Kidney (tissue), 14 donors: ENCODE data around the gene SCAMP5. TPM values are rescaled to one million over a fixed set of nuclear protein-coding genes. Genes with fewer than 3 reads are reported as not detected.

Experiments
- DNase-seq, 5 donors: peaks; one replicate each; pipeline ENCODE4 v3.0.0-alpha.2; 2013 to 2020
- FAIRE-seq: peaks from 2 replicates; lab custom pipeline; 2012; peaks lifted over from hg19 to GRCh38; lab: Jason Lieb, UNC
- H3K27ac ChIP-seq, 2 donors: one replicate each; pipeline ENCODE4 v1.7.0; 2013; ENCODE audit warnings: low read depth in 2 of 2, low read length in 2 of 2, inconsistent platforms in 1 of 2
- H3K27me3 ChIP-seq: one replicate; pipeline ENCODE4 v1.7.1; 2013; ENCODE audit warnings: low read length, inconsistent platforms; ENCODE audit not compliant: control insufficient read depth, insufficient read depth
- H3K36me3 ChIP-seq, 3 donors: one replicate each; pipeline versions ENCODE4 v1.7.0 to v1.7.1; 2013; ENCODE audit warnings: low read length in 3 of 3, control low read depth in 1 of 3, inconsistent platforms in 1 of 3; ENCODE audit not compliant: insufficient read depth in 3 of 3, control insufficient read depth in 2 of 3
- H3K4me1 ChIP-seq, 3 donors: one replicate each; pipeline versions ENCODE4 v1.7.0 to v1.7.1; 2013; ENCODE audit warnings: low read length in 3 of 3, inconsistent platforms in 1 of 3, low read depth in 1 of 3; ENCODE audit not compliant: control insufficient read depth in 2 of 3, insufficient read depth in 2 of 3
- H3K4me3 ChIP-seq, 3 donors: one replicate each; pipeline versions ENCODE4 v1.7.0 to v1.8.1; 2013; ENCODE audit warnings: low read length in 3 of 3, control low read depth in 1 of 3, inconsistent platforms in 1 of 3
- H3K9ac ChIP-seq, 3 donors: one replicate each; pipeline versions ENCODE4 v1.7.0 to v1.7.1; 2013; ENCODE audit warnings: low read length in 3 of 3, control low read depth in 1 of 3, inconsistent platforms in 1 of 3
- H3K9me3 ChIP-seq, 3 donors: one replicate each; pipeline versions ENCODE4 v1.7.0 to v1.7.1; 2013; ENCODE audit warnings: low read length in 3 of 3, control low read depth in 1 of 3, inconsistent platforms in 1 of 3; ENCODE audit not compliant: control insufficient read depth in 2 of 3, insufficient read depth in 1 of 3
- intact Hi-C: fragments of 100-400 bp; cut with DNase I; formaldehyde crosslinking; loops from one replicate; pipeline ENCODE4 v1.11.1; 2022
- polyA plus RNA-seq: library from polyadenylated mRNA; stranded (reverse); fragments of 350-450 nt; fragmentation: Illumina TruSeq; extraction: RNeasy Lipid Tissue Mini Kit (QIAGEN cat#74804); gene quantifications from one replicate; pipeline ENCODE4 v1.2.3, GENCODE V29; 2014; ENCODE audit warnings: low read depth, low replicate concordance; ENCODE audit not compliant: insufficient read depth
- total RNA-seq: library from RNA; stranded (reverse); fragmentation: NEBNext Ultra II Directional; extraction: Animal tissue kit (Norgen Biotek cat#: 25700); gene quantifications from one replicate; pipeline ENCODE4 v1.2.1, GENCODE V29; 2021
- TF ChIP-seq, protein P1 (sequence below): IDR thresholded peaks from 3 replicates; pipeline ENCODE4 v1.5.1; 2012; ENCODE audit warnings: mild to moderate bottlenecking, moderate library complexity, borderline replicate concordance; ENCODE audit not compliant: insufficient read depth; ENCODE audit errors: extremely low read depth
- donor health status: control.
- donor health status: control.
- donor health status: control.
- donor health status: control.
- donor health status: control.
- donor health status: DM: yes; HTN: yes; CAD: no.
- donor health status: Normal renal cell carcinoma (clear cell type).

The SCAMP5 gene
- total and polyA plus RNA-seq, 2 donors from 2014 or later: 13.4 to 29.5 TPM

DNA sequence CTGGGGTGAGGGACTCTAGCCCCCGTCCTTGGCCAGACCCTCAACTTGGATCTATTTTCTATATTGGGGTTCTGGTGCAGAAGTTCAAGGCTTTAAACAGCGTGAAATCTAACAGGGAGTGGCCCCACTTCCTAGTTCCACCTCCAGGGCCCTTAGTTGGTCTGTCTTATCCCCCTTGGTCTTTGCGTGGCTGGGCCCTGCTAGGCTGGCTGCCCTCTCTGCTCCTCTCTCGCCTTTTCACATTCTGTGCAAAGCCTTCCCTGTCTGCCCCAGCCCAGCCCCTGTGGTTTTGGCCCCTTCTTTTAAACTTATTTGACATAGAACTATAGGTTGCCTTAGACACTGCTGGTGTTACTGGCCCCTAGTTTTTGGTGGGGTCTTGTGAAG is 33.6 kb downstream of the SCAMP5 start:
- intact Hi-C loops: loop anchor here (5.0 kb wide), 1 partner anchor 178 kb away; no protein-coding TSS in a partner anchor
- Histone ChIP-seq H3K9me3 (no peaks in the 10 kb centered on the region), H3K9ac (no peak overlapping the region), H3K36me3 (no peaks in the 10 kb centered on the region), H3K27me3 (no peaks in the 10 kb centered on the region), H3K4me3 (no peak overlapping the region), H3K27ac (peak overlapping the region in 1 of 2 donors; percentile 71), H3K4me1 (peaks cover 0 to 27% (median 11%) of the 10 kb centered on the region in 3 donors)
- FAIRE-seq (no peak), DNase-seq (no peak)
- TF ChIP-seq, protein P1, sequence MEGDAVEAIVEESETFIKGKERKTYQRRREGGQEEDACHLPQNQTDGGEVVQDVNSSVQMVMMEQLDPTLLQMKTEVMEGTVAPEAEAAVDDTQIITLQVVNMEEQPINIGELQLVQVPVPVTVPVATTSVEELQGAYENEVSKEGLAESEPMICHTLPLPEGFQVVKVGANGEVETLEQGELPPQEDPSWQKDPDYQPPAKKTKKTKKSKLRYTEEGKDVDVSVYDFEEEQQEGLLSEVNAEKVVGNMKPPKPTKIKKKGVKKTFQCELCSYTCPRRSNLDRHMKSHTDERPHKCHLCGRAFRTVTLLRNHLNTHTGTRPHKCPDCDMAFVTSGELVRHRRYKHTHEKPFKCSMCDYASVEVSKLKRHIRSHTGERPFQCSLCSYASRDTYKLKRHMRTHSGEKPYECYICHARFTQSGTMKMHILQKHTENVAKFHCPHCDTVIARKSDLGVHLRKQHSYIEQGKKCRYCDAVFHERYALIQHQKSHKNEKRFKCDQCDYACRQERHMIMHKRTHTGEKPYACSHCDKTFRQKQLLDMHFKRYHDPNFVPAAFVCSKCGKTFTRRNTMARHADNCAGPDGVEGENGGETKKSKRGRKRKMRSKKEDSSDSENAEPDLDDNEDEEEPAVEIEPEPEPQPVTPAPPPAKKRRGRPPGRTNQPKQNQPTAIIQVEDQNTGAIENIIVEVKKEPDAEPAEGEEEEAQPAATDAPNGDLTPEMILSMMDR: no peak

DNA sequence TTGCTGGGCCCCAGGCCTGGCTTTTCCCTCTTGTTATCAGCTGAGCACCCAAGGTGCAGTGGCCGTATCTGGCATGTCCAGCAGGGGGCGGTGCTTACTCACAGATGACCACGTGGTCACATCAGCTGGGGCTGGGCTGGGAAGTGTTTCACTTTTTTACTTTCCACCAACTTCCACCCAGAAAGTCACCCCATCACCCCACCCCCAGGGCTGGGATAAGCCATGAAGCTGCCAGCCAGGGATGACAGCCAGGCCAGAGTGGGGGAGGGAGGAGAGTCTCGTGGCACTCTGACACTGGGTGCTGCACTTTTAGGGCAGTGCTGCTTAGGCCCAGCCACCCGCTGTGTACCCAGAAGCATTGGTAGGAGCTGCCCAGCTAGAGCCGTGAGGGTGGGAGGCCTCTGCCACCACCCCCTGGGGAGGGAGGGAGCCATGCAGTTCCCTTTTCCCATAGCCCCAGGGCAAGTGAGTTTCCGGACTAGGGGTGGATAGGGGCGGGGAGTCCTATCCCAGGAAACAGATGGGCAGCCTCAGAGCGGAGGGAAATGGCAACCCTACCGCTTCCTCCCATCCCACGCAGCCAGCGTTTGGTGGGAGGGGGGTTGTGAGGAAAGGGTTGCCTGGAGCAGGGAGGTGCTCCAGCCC is 34.1 kb downstream of the SCAMP5 start:
- intact Hi-C loops: loop anchor here (5.0 kb wide), 1 partner anchor 178 kb away; no protein-coding TSS in a partner anchor
- DNase-seq: peak; percentile 84 to 96 (median 92)
- H3K4me3 ChIP-seq: no peak overlapping the region
- no peaks in the 10 kb centered on the region for H3K27me3 ChIP-seq
- no peak for FAIRE-seq
- H3K36me3 ChIP-seq: no peaks in the 10 kb centered on the region
- peaks cover 0 to 24% (median 7%) of the 10 kb centered on the region in 3 donors for H3K4me1 ChIP-seq
- no peaks in the 10 kb centered on the region for H3K9me3 ChIP-seq
- peak overlapping the region; percentile 68 to 71 for H3K27ac ChIP-seq
- TF ChIP-seq, protein P1: peak; percentile 98
- peak overlapping the region in 1 of 3 donors; percentile 66 for H3K9ac ChIP-seq

DNA sequence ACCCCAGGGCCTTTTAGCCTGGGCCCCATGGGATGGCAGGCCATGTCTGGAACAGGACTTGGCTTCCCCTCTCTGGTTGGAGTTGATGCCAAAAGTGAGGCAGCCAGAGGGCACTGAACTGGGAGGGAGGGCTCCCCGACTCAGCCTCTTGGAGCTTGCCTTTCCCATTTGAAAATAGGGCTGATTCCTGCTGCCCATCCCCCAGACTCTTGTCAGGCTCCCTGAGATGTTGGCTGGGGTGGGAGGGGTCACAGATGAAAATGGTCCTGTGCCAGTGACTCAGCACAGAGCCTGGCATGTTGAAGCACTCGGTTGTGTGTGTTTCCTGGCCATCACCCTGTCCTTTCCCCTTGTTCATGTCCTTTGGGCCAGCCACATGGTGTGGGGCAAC is 34.7 kb downstream of the SCAMP5 start:
- FAIRE-seq: no peak
- no peaks in the 10 kb centered on the region for H3K9me3 ChIP-seq
- TF ChIP-seq, protein P1: no peak
- H3K36me3 ChIP-seq: no peaks in the 10 kb centered on the region
- no peak overlapping the region for H3K4me3 ChIP-seq
- peak in 1 of 5 donors; percentile 52 for DNase-seq
- H3K9ac ChIP-seq: no peak overlapping the region
- H3K27ac ChIP-seq: peak overlapping the region in 1 of 2 donors; percentile 71
- H3K4me1 ChIP-seq: peaks cover 0 to 23% (median 7%) of the 10 kb centered on the region in 3 donors
- intact Hi-C loops: no loop called here
- no peaks in the 10 kb centered on the region for H3K27me3 ChIP-seq
